Endothelial cell of umbilical vein (primary cell): Measurements from ENCODE around the gene ZNF415. TPM values are rescaled to one million over a fixed set of nuclear protein-coding genes. Genes with fewer than 3 reads are reported as not detected.

Source experiments
- BruUV-seq: library from RNA; stranded (reverse); fragments of 400-500 nt; replicated peaks from 2 replicates; lab custom pipeline; 2021; lab: Mats Ljungman, UMichigan
- CTCF ChIA-PET: fragments of 300-600, 350-600 bp; sonication (Branson Sonifier 250); formaldehyde crosslinking; loops from one replicate; lab custom pipeline; 2021; ENCODE audit warnings: antibody characterized with exemption, inconsistent platforms; lab: Charles Lee
- POLR2A ChIA-PET: fragments of 300-600, 350-600 bp; sonication (Branson Sonifier 250); formaldehyde crosslinking; loops from one replicate; lab custom pipeline; 2021; ENCODE audit warnings: antibody characterized with exemption, inconsistent platforms; lab: Charles Lee
- DNase-seq: peaks from one replicate; pipeline ENCODE4 v3.0.0-alpha.2; 2011; ENCODE audit warnings: low read depth, low spot score
- FAIRE-seq: peaks from 2 replicates; lab custom pipeline; 2011; peaks lifted over from hg19 to GRCh38; lab: Jason Lieb, UNC
- H2AFZ ChIP-seq: 2 replicates; pipeline ENCODE4 v1.6.0; 2012; ENCODE audit warnings: low read depth, low read length, control low read depth, inconsistent platforms
- H3K27ac ChIP-seq: 2 replicates; pipeline ENCODE4 v1.5.1; 2011; ENCODE audit warnings: low read depth, mild to moderate bottlenecking, control low read depth, low read length, moderate library complexity; ENCODE audit not compliant: insufficient read depth
- H3K27me3 ChIP-seq, 2 experiments: 2 replicates each; pipeline versions ENCODE4 v1.6.0 to v1.6.1; 2011; ENCODE audit warnings: low read length in 2 of 2, mixed read lengths in 1 of 2; ENCODE audit not compliant: control insufficient read depth in 2 of 2, insufficient read depth in 2 of 2
- H3K36me3 ChIP-seq, 2 experiments: 2 replicates in 1 of 2; 3 replicates in 1 of 2; pipeline ENCODE4 v1.5.1; 2011; ENCODE audit warnings: low read length in 2 of 2, mild to moderate bottlenecking in 1 of 2, moderate library complexity in 1 of 2; ENCODE audit not compliant: control insufficient read depth in 2 of 2, insufficient read depth in 2 of 2; ENCODE audit errors: extremely low read depth in 1 of 2
- H3K4me1 ChIP-seq: 3 replicates; pipeline ENCODE4 v1.5.1; 2011; ENCODE audit warnings: mild to moderate bottlenecking, low read length; ENCODE audit not compliant: control insufficient read depth, insufficient read depth; ENCODE audit errors: extremely low read depth
- H3K4me2 ChIP-seq: 2 replicates; pipeline ENCODE4 v1.6.1; 2011; ENCODE audit warnings: low read length, control low read depth, mixed read lengths; ENCODE audit not compliant: insufficient read depth
- H3K4me3 ChIP-seq, 3 experiments: fragments of 200-600 bp in 1 of 3; sonication (generic), shearing (Covaris generic) in 1 of 3; replicated peaks in 1 of 3; 2 replicates each; pipeline ENCODE4 v1.5.1; 2011 to 2016; ENCODE audit warnings: control low read depth in 3 of 3, low read length in 3 of 3, mild to moderate bottlenecking in 2 of 3, inconsistent platforms in 1 of 3, low read depth in 1 of 3, moderate library complexity in 1 of 3; ENCODE audit not compliant: insufficient read depth in 1 of 3
- H3K79me2 ChIP-seq: 2 replicates; pipeline ENCODE4 v1.6.0; 2012; ENCODE audit warnings: low read length, inconsistent platforms; ENCODE audit not compliant: control insufficient read depth, insufficient read depth
- H3K9ac ChIP-seq: replicated peaks from 2 replicates; pipeline ENCODE3; 2011; ENCODE audit warnings: low read length, control low read depth; ENCODE audit not compliant: insufficient read depth; ENCODE audit errors: extremely low read depth
- H3K9me1 ChIP-seq: replicated peaks from 3 replicates; pipeline ENCODE4 v1.6.0; 2011; ENCODE audit warnings: mild to moderate bottlenecking, low read length; ENCODE audit not compliant: control insufficient read depth, insufficient read depth; ENCODE audit errors: extremely low read depth
- H3K9me3 ChIP-seq: replicated peaks from 2 replicates; pipeline ENCODE4 v1.5.1; 2012; ENCODE audit warnings: low read length, inconsistent platforms; ENCODE audit not compliant: control insufficient read depth, insufficient read depth
- H4K20me1 ChIP-seq: replicated peaks from 2 replicates; pipeline ENCODE3; 2011; ENCODE audit warnings: mild to moderate bottlenecking, low read length; ENCODE audit not compliant: control insufficient read depth, insufficient read depth; ENCODE audit errors: extremely low read depth
- EZH2 ChIP-seq: IDR thresholded peaks from 2 replicates; pipeline ENCODE4 v1.6.1; 2012; ENCODE audit warnings: borderline replicate concordance, low read depth, mild to moderate bottlenecking, moderate library complexity, low read length, inconsistent platforms; ENCODE audit not compliant: severe bottlenecking
- GATA2 ChIP-seq: IDR thresholded peaks from 2 replicates; pipeline ENCODE4 v1.7.0; 2011; ENCODE audit warnings: low read depth, mild to moderate bottlenecking, moderate library complexity, mixed read lengths, low read length; ENCODE audit not compliant: insufficient read length, insufficient read depth
- POLR2A ChIP-seq: IDR thresholded peaks from 2 replicates; pipeline ENCODE4 v1.6.1; 2012; ENCODE audit warnings: low read depth, mild to moderate bottlenecking, control low read depth, low read length
- POLR2AphosphoS5 ChIP-seq: IDR thresholded peaks from 2 replicates; pipeline ENCODE4 v1.6.1; 2012; ENCODE audit warnings: low read depth, mild to moderate bottlenecking, control low read depth, low read length, moderate library complexity; ENCODE audit not compliant: insufficient read depth
- dilution Hi-C: fragments of 300-500 bp; cut with MboI; formaldehyde crosslinking; loops from one replicate; pipeline ENCODE4 v1.15.0; 2019; ENCODE audit warnings: low sequenced_read_pairs; ENCODE audit not compliant: extremely low pct_ligation_motif_present
- intact Hi-C: fragments of 100-400 bp; cut with micrococcal nuclease; formaldehyde crosslinking; loops from one replicate; pipeline ENCODE4 v1.10.0; 2022
- polyA plus RNA-seq, 4 experiments: library from polyadenylated mRNA; depleted of rRNA in 3 of 4; stranded (reverse) in 3 of 4; unstranded in 1 of 4; fragments of >200 nt; gene quantifications; 2 replicates each; pipeline versions ENCODE4 v1.2.1 to v1.2.3, GENCODE V29; 2011 to 2012; ENCODE audit warnings: missing spikeins in 1 of 4
- total RNA-seq: library from RNA; stranded (reverse); gene quantifications from 2 replicates; pipeline ENCODE4 v1.2.3, GENCODE V29; 2021
- TF ChIP-seq, protein P1 (sequence below), 2 donors: IDR thresholded peaks; 1 replicate in 1 of 2; 2 replicates in 1 of 2; pipeline ENCODE4 v1.5.1; 2011; ENCODE audit warnings: low read length in 2 of 2, mild to moderate bottlenecking in 2 of 2, moderate library complexity in 2 of 2, control low read depth in 1 of 2, inconsistent platforms in 1 of 2, low read depth in 1 of 2; ENCODE audit not compliant: insufficient read depth in 1 of 2; ENCODE audit errors: extremely low read depth in 1 of 2

Gene ZNF415
- total and polyA plus RNA-seq, 2 donors (not counting 3 experiments of a cell fraction or from before 2014, with no cell fraction given): 0.48 to 0.69 TPM

- no peaks in the 10 kb centered on the region for H3K27me3 ChIP-seq
- TF ChIP-seq, protein P1, sequence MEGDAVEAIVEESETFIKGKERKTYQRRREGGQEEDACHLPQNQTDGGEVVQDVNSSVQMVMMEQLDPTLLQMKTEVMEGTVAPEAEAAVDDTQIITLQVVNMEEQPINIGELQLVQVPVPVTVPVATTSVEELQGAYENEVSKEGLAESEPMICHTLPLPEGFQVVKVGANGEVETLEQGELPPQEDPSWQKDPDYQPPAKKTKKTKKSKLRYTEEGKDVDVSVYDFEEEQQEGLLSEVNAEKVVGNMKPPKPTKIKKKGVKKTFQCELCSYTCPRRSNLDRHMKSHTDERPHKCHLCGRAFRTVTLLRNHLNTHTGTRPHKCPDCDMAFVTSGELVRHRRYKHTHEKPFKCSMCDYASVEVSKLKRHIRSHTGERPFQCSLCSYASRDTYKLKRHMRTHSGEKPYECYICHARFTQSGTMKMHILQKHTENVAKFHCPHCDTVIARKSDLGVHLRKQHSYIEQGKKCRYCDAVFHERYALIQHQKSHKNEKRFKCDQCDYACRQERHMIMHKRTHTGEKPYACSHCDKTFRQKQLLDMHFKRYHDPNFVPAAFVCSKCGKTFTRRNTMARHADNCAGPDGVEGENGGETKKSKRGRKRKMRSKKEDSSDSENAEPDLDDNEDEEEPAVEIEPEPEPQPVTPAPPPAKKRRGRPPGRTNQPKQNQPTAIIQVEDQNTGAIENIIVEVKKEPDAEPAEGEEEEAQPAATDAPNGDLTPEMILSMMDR (IDR thresholded peaks at IDR 0.05; ENCODE audit: extremely low read depth in 1 of 2, insufficient read depth in 1 of 2, low read depth in 1 of 2, low read length in 2 of 2): no peak
- TF ChIP-seq EZH2 (no peak), POLR2A (no peak)
- no peak overlapping the region for H3K4me2 ChIP-seq
- dilution Hi-C loops: no loop called here
- DNase-seq: no peak
- no TSS peak for BruUV-seq
- no peak for FAIRE-seq
- no peaks in the 10 kb centered on the region for H3K79me2 ChIP-seq
- no peak overlapping the region for H3K4me3 ChIP-seq
- no peak overlapping the region for H3K27ac ChIP-seq
- H3K4me1 ChIP-seq: peaks cover 10% of the 10 kb centered on the region
- intact Hi-C loops: no loop called here
- H3K9ac ChIP-seq: no peak overlapping the region
- H3K9me3 ChIP-seq: no peaks in the 10 kb centered on the region
- CTCF ChIA-PET: no interaction called here
- no peaks in the 10 kb centered on the region for H4K20me1 ChIP-seq
- H3K9me1 ChIP-seq: no peaks in the 10 kb centered on the region
- H3K36me3 ChIP-seq: peaks cover 0 to 11% of the 10 kb centered on the region in 2 experiments
- POLR2A ChIA-PET: no interaction called here
- no peak overlapping the region for H2AFZ ChIP-seq
Measured at GRCh38 chr19:53092723-53093122, 40.0 kb downstream of the ZNF415 start.

DNA sequence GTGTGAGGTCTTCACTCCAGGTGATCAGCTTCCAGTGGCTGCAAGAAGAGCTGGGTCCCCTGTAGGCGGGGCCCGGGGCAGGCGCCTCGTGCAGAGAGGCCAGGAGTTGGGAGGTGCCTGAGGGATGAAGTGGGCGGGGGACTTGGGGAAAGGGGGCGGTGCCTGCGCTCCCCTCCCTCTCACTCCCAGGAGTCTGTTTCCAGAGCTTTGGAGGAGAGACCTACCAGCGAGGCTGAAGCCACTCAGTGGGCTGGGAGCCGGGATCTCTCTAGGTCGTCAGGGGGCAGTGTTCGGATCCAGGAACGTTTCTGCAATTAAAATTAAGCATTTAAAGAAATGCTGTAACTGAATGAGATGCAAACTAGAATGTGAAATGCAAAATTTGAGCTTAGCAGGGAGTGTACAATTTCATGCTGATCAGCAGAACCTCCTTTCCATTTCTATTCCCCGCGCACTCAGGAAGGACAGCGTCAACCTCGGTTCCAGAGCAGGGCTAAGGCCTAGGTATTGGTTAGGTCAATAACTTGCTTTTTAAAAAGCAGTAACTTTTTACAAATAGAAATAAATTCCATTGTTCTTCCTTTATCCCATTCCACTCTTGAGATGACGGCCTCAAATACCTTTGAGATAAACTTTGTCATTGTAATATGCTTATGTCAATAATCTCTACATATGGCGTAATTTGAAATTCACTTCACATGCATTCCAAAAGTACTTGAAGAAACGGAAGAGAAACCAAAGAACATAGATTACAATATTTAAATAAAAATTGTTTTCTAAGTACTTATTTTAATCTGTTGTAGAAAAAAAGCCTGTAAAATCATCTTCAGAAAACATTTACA is 41.1 kb downstream of the ZNF415 start:
- ChIA-PET CTCF (interaction anchor here (1.2 kb wide), 1 partner anchor 15 kb away, joined by 3 read pairs; no protein-coding TSS in a partner anchor), POLR2A (interaction anchor here (1.8 kb wide), 1 partner anchor 10 kb away, joined by 3 read pairs; no protein-coding TSS in a partner anchor)
- H3K27ac ChIP-seq: no peak overlapping the region
- H3K27me3 ChIP-seq: no peaks in the 10 kb centered on the region
- BruUV-seq: no TSS peak
- no peaks in the 10 kb centered on the region for H4K20me1 ChIP-seq
- TF ChIP-seq GATA2 (no peak), POLR2AphosphoS5 (no peak)
- no peaks in the 10 kb centered on the region for H3K79me2 ChIP-seq
- intact Hi-C loops (no loop called here), dilution Hi-C loops (no loop called here)
- peaks cover 0 to 11% of the 10 kb centered on the region in 2 experiments for H3K36me3 ChIP-seq
- no peak for DNase-seq
- no peak overlapping the region for H3K4me3 ChIP-seq
- FAIRE-seq: no peak
- H3K9me1 ChIP-seq: no peaks in the 10 kb centered on the region
- no peaks in the 10 kb centered on the region for H3K9me3 ChIP-seq
- no peak overlapping the region for H3K9ac ChIP-seq
- H3K4me1 ChIP-seq: peaks cover 18% of the 10 kb centered on the region
- H3K4me2 ChIP-seq: no peak overlapping the region
- no peak overlapping the region for H2AFZ ChIP-seq
